IPS-20b (cell line): ENCODE data around the gene GSK3B.

Experiments used
- H3K27ac ChIP-seq: one replicate; pipeline ENCODE4 v1.5.1; 2013; ENCODE audit warnings: low read length
- H3K27me3 ChIP-seq: 2 replicates; pipeline ENCODE4 v1.6.1; 2013; ENCODE audit warnings: mild to moderate bottlenecking, low read length, inconsistent platforms; ENCODE audit not compliant: insufficient read depth
- H3K36me3 ChIP-seq: 2 replicates; pipeline ENCODE4 v1.6.1; 2013; ENCODE audit warnings: low read depth, mild to moderate bottlenecking, inconsistent platforms, low read length, moderate library complexity; ENCODE audit not compliant: insufficient read depth
- H3K4me1 ChIP-seq: 2 replicates; pipeline ENCODE4 v1.6.1; 2013; ENCODE audit warnings: mild to moderate bottlenecking, control low read depth, inconsistent platforms, low read length, moderate library complexity; ENCODE audit not compliant: insufficient read depth
- H3K4me3 ChIP-seq: 2 replicates; pipeline ENCODE4 v1.5.1; 2013; ENCODE audit warnings: mild to moderate bottlenecking, low read length, inconsistent platforms
- H3K9ac ChIP-seq: 2 replicates; pipeline ENCODE4 v1.6.1; 2013; ENCODE audit warnings: low read depth, mild to moderate bottlenecking, inconsistent platforms, low read length, moderate library complexity
- H3K9me3 ChIP-seq: 2 replicates; pipeline ENCODE4 v1.6.1; 2013; ENCODE audit warnings: mild to moderate bottlenecking, low read depth, low read length, inconsistent platforms; ENCODE audit not compliant: insufficient read depth

GSK3B gene

GRCh38 chr3:120095226-120095978 lies 1.2 kb upstream of the GSK3B start:
- Histone ChIP-seq H3K4me1 (peaks cover 3% of the 10 kb centered on the region; the same call in 1 of the 2 replicates), H3K9me3 (no peaks in the 10 kb centered on the region), H3K27me3 (no peaks in the 10 kb centered on the region), H3K9ac (peak overlapping the region; percentile 93), H3K4me3 (peak overlapping the region; percentile 92), H3K27ac (peak overlapping the region; percentile 72), H3K36me3 (peaks cover 21% of the 10 kb centered on the region; the same call in 1 of the 2 replicates)

- Histone ChIP-seq H3K27ac (peak overlapping the region; percentile 72), H3K9me3 (no peaks in the 10 kb centered on the region), H3K9ac (peak overlapping the region; percentile 93), H3K36me3 (peaks cover 18% of the 10 kb centered on the region; the same call in 1 of the 2 replicates), H3K4me1 (peaks cover 3% of the 10 kb centered on the region; the same call in 1 of the 2 replicates), H3K4me3 (peak overlapping the region; percentile 92; the same call in 1 of the 2 replicates), H3K27me3 (no peaks in the 10 kb centered on the region)
These were observed 554 bp upstream of the GSK3B start for GRCh38 chr3:120094776-120095225.

- Histone ChIP-seq H3K36me3 (peaks cover 6% of the 10 kb centered on the region; the same call in 1 of the 2 replicates), H3K27me3 (no peaks in the 10 kb centered on the region), H3K27ac (peak overlapping the region; percentile 75), H3K4me3 (peak overlapping the region; percentile 92), H3K9me3 (no peaks in the 10 kb centered on the region), H3K9ac (peak overlapping the region; percentile 95), H3K4me1 (peaks cover 6% of the 10 kb centered on the region; the same call in 1 of the 2 replicates)
These were observed 932 bp downstream of the GSK3B start for GRCh38 chr3:120093119-120093910.

GRCh38 chr3:120092474-120092873 lies 1.8 kb downstream of the GSK3B start:
- peak overlapping the region; percentile 95; the same call in 1 of the 2 replicates for H3K9ac ChIP-seq
- H3K27me3 ChIP-seq, result no peaks in the 10 kb centered on the region
- peak overlapping the region; percentile 92 for H3K4me3 ChIP-seq
- no peak overlapping the region for H3K27ac ChIP-seq
- H3K36me3 ChIP-seq, result no peaks in the 10 kb centered on the region
- H3K4me1 ChIP-seq, result peaks cover 6% of the 10 kb centered on the region; the same call in 1 of the 2 replicates
- H3K9me3 ChIP-seq, result no peaks in the 10 kb centered on the region

- Histone ChIP-seq H3K27me3 (no peaks in the 10 kb centered on the region), H3K4me1 (peaks cover 6% of the 10 kb centered on the region; the same call in 1 of the 2 replicates), H3K27ac (no peak overlapping the region), H3K4me3 (peak overlapping the region; percentile 92), H3K9me3 (no peaks in the 10 kb centered on the region), H3K9ac (peak overlapping the region; percentile 95; the same call in 1 of the 2 replicates), H3K36me3 (no peaks in the 10 kb centered on the region)
These were observed 3.8 kb downstream of the GSK3B start for GRCh38 chr3:120090422-120090821.

- Histone ChIP-seq H3K36me3 (no peaks in the 10 kb centered on the region), H3K9ac (no peak overlapping the region)
These were observed 5.2 kb downstream of the GSK3B start for GRCh38 chr3:120089089-120089488.

GRCh38 chr3:120088622-120089021 lies 5.6 kb downstream of the GSK3B start:
- Histone ChIP-seq H3K9me3 (no peaks in the 10 kb centered on the region), H3K9ac (no peak overlapping the region), H3K27me3 (no peaks in the 10 kb centered on the region), H3K4me1 (peaks cover 6% of the 10 kb centered on the region; the same call in 1 of the 2 replicates), H3K27ac (no peak overlapping the region), H3K4me3 (0 out of 2 replicates have a peak overlapping the region, but pooled peaks have one; percentile 13), H3K36me3 (no peaks in the 10 kb centered on the region)

More at GRCh38 chr3:120089089-120089488, 5.2 kb downstream of the GSK3B start:
- no peaks in the 10 kb centered on the region for H3K9me3 ChIP-seq
- no peak overlapping the region for H3K27ac ChIP-seq
- H3K4me1 ChIP-seq, result peaks cover 6% of the 10 kb centered on the region; the same call in 1 of the 2 replicates
- H3K4me3 ChIP-seq, result peak overlapping the region; percentile 13; the same call in 1 of the 2 replicates
- no peaks in the 10 kb centered on the region for H3K27me3 ChIP-seq

- no peak overlapping the region for H3K27ac ChIP-seq
- no peak overlapping the region for H3K4me3 ChIP-seq
- no peaks in the 10 kb centered on the region for H3K27me3 ChIP-seq
- no peaks in the 10 kb centered on the region for H3K9me3 ChIP-seq
- no peaks in the 10 kb centered on the region for H3K36me3 ChIP-seq
- H3K4me1 ChIP-seq, result peaks cover 3% of the 10 kb centered on the region; the same call in 1 of the 2 replicates
- H3K9ac ChIP-seq, result no peak overlapping the region
These were observed 12.5 kb downstream of the GSK3B start for GRCh38 chr3:120081719-120082118.

GRCh38 chr3:120080836-120081235 lies 13.4 kb downstream of the GSK3B start:
- Histone ChIP-seq H3K4me3 (no peak overlapping the region), H3K27ac (no peak overlapping the region), H3K9me3 (no peaks in the 10 kb centered on the region), H3K9ac (no peak overlapping the region), H3K4me1 (peaks cover 3% of the 10 kb centered on the region; the same call in 1 of the 2 replicates), H3K36me3 (no peaks in the 10 kb centered on the region), H3K27me3 (no peaks in the 10 kb centered on the region)

GRCh38 chr3:120077731-120078130 lies 16.5 kb downstream of the GSK3B start:
- H3K27ac ChIP-seq, result no peak overlapping the region
- H3K4me1 ChIP-seq, result peaks cover 3% of the 10 kb centered on the region; the same call in 1 of the 2 replicates
- H3K36me3 ChIP-seq, result no peaks in the 10 kb centered on the region

GRCh38 chr3:120072867-120073525 lies 21.3 kb downstream of the GSK3B start:
- Histone ChIP-seq H3K9ac (no peak overlapping the region), H3K27ac (no peak overlapping the region), H3K4me3 (no peak overlapping the region), H3K36me3 (no peaks in the 10 kb centered on the region), H3K9me3 (no peaks in the 10 kb centered on the region), H3K4me1 (peaks cover 5% of the 10 kb centered on the region; the same call in 1 of the 2 replicates), H3K27me3 (no peaks in the 10 kb centered on the region)

More at GRCh38 chr3:120077731-120078130, 16.5 kb downstream of the GSK3B start:
- Histone ChIP-seq H3K27me3 (no peaks in the 10 kb centered on the region), H3K9me3 (no peaks in the 10 kb centered on the region), H3K9ac (no peak overlapping the region), H3K4me3 (no peak overlapping the region)
